22Rv1 (cell line): ENCODE results near the gene LIM2.

ENCODE experiments used
- CTCF ChIP-seq: fragments of 450-650 bp; IDR thresholded peaks from 2 replicates; pipeline ENCODE4 v1.5.1; 2017; ENCODE audit warnings: mild to moderate bottlenecking
- ZFX ChIP-seq: fragments of 450-650 bp; IDR thresholded peaks from 2 replicates; pipeline ENCODE4 v1.6.1; 2017; ENCODE audit warnings: antibody characterized with exemption, borderline replicate concordance

- TF ChIP-seq CTCF, result no peak
- TF ChIP-seq ZFX, result no peak
Measured at GRCh38 chr19:51370230-51370629, 17.5 kb downstream of the LIM2 start.
